ENCODE measurements around the gene PPP2R2C.

The PPP2R2C gene

DNA sequence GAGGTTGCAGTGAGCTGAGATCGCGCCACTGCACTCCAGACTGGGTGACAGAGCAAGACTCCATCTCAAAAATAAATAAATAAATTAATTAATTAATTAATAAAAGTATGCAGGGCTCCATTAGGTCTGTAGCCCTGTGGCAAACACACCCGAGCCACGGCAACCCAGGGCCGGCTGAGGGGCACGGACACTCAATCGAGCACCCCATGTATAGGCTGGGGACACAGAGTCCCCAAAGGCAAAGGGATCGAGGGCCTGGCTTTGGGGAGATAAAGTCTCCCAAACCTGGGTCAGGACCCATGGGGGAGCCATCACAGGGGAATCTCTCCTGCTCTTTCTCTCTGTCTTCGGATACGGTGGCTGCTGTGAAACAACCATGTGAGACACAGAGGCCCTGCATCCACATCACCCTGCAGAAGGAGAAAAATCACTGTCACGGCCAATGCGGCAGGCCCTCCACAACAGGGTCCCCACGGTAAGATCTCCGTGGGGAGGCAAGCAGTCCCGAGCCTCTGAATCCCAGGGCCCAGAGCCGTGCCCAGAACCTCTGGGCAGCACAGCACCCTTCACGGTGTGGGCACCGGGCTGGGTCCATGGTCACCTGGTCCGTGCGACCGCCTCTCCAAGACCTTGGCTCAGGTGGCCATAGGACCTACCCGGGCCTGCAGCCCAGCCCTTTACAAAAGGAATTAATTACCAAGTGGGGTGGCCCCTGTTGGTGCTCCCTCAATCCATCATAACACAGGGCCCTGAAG, 121.0 kb downstream of the PPP2R2C start:
- no peak overlapping the region for H3K4me3 ChIP-seq (ENCODE audit: low read depth, low read length)
- TF ChIP-seq, protein P1, sequence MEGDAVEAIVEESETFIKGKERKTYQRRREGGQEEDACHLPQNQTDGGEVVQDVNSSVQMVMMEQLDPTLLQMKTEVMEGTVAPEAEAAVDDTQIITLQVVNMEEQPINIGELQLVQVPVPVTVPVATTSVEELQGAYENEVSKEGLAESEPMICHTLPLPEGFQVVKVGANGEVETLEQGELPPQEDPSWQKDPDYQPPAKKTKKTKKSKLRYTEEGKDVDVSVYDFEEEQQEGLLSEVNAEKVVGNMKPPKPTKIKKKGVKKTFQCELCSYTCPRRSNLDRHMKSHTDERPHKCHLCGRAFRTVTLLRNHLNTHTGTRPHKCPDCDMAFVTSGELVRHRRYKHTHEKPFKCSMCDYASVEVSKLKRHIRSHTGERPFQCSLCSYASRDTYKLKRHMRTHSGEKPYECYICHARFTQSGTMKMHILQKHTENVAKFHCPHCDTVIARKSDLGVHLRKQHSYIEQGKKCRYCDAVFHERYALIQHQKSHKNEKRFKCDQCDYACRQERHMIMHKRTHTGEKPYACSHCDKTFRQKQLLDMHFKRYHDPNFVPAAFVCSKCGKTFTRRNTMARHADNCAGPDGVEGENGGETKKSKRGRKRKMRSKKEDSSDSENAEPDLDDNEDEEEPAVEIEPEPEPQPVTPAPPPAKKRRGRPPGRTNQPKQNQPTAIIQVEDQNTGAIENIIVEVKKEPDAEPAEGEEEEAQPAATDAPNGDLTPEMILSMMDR (IDR thresholded peaks at IDR 0.05; ENCODE audit: low read depth, low read length, missing control alignments) = no peak
- no peak for DNase-seq (ENCODE audit: low read depth)

DNA sequence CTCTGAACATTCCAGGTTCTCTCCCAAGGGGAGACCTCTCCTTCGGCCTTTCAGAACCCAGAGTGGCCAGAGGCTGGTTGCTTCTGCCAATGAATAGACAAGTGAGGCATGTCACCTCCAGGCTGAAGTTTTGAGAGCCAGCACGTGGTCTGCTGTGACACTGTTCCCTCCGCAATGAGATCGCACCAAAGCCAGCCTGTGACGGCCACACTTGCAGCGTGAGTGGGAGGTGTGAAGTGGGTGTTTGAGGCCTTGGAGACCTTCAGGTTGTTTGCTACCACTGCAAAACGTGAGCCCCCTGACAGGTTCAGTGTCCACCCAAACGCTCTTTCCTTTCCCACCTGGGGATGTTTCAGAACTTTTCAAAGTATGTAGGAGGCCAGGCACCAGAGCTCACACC, 121.8 kb downstream of the PPP2R2C start:
- DNase-seq (ENCODE audit: low read depth) = no peak
- TF ChIP-seq, protein P1 (IDR thresholded peaks at IDR 0.05; ENCODE audit: low read depth, low read length, missing control alignments) = no peak
- H3K4me3 ChIP-seq (ENCODE audit: low read depth, low read length) = no peak overlapping the region

DNA sequence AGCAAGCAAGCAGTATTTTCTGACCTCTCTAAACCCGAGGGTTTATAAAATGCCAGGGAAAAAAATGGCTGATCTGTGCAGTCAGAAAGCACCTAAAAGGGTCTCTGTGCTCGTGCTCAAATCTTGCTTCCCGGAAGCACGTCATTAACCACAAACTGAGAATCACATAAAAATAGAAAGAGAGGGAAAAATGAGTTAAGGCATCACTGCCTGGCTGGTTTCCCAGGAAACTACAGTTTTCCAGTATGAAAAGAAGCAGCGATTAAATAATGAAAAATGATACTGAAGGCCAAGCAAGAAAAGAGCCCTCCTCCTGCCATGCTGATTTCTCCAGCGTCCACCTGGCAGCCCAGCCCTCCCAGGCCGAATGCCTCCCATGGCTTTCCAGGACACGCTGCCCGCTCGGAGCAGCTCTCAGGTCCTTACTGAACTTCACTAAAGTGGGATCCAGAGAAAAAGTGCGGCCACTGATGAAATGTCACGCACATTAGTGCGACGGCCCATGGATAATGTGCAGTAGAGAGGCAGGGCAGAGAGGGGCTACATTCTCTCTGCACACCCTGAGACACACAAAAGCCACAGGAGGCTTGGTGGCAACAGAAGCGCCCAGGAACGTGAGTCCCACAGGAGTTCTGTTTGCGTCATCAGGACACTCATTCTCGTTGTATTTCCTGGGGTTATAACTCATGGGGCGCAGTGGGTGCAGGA, 122.4 kb downstream of the PPP2R2C start:
- TF ChIP-seq, protein P1 (IDR thresholded peaks at IDR 0.05; ENCODE audit: low read depth, low read length, missing control alignments) = no peak
- H3K4me3 ChIP-seq (ENCODE audit: low read depth, low read length) = no peak overlapping the region
- no peak for DNase-seq (ENCODE audit: low read depth)

DNA sequence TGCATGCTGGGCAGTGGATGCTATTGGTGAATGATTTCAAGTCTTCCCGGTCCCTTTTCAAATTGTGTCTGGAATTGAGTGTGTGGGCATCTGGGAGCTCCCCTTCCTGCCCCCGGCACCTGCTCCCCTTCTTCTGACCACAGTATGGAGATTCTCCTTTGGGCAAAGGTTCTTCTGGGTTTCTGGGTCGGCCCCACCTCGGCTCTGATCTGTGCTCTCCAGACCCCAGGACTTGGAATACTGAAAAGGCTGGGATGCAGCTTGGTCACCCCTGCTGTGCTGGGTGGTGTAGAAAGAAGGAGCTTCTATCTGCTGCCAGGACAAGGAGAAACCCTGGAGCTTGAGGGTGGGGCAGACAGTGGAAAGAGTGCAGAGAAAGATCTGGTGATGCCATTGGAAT, 124.0 kb downstream of the PPP2R2C start:
- TF ChIP-seq, protein P1 (IDR thresholded peaks at IDR 0.05; ENCODE audit: low read depth, low read length, missing control alignments) = no peak
- no peak for DNase-seq (ENCODE audit: low read depth)
- no peak overlapping the region for H3K4me3 ChIP-seq (ENCODE audit: low read depth, low read length)

DNA sequence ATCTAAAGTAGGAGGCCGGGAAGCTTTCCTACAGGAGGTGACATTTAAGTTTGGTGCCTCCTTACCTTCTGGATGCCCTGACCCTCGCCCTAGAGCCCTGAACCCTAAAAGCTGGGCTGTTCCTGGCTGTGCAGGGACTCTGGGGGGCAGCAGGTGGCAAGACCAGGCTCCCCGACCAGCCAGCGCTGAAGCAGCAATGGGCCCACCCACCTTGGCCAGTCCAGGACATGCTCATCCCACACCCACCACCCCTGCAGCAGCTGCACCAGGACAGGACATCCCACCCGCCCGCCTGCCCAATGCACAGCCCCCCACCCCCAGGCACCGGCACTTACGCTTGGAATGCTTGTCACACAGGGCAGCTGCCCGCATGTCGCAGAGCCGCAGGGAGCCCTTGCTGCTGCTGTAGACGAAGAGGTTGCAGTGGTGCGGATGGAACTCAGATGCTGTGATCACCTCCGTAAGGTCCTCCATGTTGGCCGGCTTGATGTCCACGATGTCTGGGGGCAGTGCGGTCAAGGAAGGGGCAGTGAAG, 124.8 kb downstream of the PPP2R2C start:
- DNase-seq (ENCODE audit: low read depth) = no peak
- H3K4me3 ChIP-seq (ENCODE audit: low read depth, low read length) = no peak overlapping the region
- TF ChIP-seq, protein P1 (IDR thresholded peaks at IDR 0.05; ENCODE audit: low read depth, low read length, missing control alignments) = no peak

DNA sequence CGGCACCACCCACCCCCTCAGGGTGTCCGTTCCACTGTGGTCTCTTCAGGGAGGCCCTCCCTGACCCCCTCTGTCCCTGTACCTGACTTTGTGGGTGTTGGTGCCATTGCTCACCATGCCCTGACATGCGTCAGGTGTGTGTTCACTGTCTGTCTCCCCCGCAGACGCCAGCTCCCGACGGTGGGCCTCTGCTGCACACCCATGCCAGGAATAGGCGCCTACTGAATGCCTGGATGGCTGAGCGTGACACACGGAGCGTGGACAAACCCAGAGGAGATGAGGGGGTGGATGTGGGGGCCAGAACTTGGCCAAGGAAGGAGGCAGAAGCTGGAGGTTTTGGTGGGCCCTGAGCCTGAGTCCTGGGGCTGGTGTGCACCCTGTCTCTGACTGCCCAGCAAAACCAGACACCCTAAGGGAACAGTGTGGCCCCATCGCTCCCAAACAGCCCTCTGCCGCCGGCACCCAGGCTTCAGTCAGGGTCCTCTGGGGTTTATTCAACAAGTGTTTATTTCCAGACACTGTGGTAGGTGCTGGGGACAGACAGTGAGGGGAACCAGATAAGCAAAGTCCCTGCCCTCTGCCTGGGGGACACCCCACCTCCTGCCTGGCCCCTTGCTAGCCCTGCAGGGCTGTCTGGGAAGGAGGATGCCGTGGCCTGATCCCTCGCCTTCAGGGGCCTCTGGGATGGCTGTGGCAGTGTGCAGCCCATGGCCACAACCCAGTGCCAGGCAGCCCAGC, 125.9 kb downstream of the PPP2R2C start:
- TF ChIP-seq, protein P1 (IDR thresholded peaks at IDR 0.05; ENCODE audit: low read depth, low read length, missing control alignments) = no peak
- no peak overlapping the region for H3K4me3 ChIP-seq (ENCODE audit: low read depth, low read length)
- no peak for DNase-seq (ENCODE audit: low read depth)
